ENCODE results near the gene IL1F10.
A peak's percentile ranks its signal among the peaks of the same experiment; 100 is the strongest.

IL1F10 gene

DNA sequence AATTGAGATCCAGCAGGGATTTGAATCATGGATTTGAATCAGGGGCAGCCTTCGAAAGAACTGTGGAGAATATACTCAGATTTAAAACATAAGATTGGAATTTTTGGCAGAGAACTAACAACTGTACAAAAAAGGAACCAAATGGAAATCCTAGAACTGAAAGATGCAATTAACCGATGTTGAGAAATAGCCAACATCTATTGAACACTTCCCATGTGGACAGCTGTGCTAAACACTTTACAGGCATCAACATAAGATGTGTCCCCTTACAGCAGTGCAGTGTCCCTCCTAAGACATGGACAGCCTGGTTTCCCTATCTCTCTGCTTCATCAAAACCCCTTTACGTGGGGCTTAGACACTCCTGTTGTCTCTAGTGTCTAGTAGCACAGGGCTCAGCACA, 56.0 kb downstream of the IL1F10 start:
- no peak for DNase-seq (ENCODE audit: low read depth)
- TF ChIP-seq, protein P1, sequence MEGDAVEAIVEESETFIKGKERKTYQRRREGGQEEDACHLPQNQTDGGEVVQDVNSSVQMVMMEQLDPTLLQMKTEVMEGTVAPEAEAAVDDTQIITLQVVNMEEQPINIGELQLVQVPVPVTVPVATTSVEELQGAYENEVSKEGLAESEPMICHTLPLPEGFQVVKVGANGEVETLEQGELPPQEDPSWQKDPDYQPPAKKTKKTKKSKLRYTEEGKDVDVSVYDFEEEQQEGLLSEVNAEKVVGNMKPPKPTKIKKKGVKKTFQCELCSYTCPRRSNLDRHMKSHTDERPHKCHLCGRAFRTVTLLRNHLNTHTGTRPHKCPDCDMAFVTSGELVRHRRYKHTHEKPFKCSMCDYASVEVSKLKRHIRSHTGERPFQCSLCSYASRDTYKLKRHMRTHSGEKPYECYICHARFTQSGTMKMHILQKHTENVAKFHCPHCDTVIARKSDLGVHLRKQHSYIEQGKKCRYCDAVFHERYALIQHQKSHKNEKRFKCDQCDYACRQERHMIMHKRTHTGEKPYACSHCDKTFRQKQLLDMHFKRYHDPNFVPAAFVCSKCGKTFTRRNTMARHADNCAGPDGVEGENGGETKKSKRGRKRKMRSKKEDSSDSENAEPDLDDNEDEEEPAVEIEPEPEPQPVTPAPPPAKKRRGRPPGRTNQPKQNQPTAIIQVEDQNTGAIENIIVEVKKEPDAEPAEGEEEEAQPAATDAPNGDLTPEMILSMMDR (IDR thresholded peaks at IDR 0.05; ENCODE audit: low read length, missing control alignments) = no peak

DNA sequence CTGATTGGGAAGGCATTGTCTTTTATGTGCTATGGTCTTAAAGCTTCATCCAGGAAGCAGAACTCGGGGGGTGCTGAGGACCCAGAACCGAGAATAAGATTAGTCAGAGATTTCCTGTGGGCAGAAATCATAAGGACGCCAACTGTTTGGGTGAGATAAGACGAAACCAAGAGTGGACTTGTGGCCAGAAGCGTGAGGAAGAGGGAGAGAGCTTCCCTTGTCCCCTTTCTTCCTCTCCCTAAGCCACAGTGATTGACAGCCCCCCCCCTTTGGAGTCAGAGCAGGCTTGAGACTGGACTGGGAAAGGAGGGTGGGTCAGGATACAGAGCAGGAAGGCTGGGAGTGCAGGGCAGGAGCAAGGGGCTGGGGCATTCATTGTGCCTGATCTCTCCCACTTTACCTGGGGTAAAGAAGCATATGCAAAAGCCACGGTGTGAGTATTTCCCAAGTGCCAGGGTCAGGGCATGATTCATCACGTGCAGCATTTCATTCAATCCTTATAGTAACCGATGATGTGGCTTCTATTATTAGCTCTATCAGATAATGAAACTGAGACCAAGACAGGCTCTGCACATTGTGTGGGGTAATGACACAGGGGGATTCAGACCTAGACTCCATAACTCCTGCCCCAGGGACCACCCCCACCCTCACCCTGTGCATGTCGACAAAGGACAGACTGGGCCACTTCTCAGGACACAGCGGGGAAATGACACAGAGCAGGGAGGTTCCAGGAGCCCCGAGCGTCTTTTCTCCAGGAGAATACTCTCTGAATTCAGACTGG, 56.6 kb downstream of the IL1F10 start:
- no peak overlapping the region for H3K4me3 ChIP-seq (replicated peaks; ENCODE audit: low read depth, low read length)
- TF ChIP-seq, protein P1 (IDR thresholded peaks at IDR 0.05; ENCODE audit: low read length, missing control alignments) = no peak
- DNase-seq (ENCODE audit: low read depth) = peak; percentile 39

More for the DNA sequence above, 56.0 kb downstream of the IL1F10 start:
- H3K4me3 ChIP-seq (replicated peaks; ENCODE audit: low read depth, low read length) = no peak overlapping the region

Measured in fibroblast of pulmonary artery (primary cell).